Measurements from ENCODE around the gene CHMP1A.

CHMP1A gene

GRCh38 chr16:89693289-89693731 is 35.8 kb upstream of the CHMP1A start:
- Histone ChIP-seq H3K79me2 (ENCODE audit: control insufficient read depth, insufficient read depth, low read length, poor library complexity) (no peaks in the 10 kb centered on the region), H3K79me1 (ENCODE audit: low read length) (no peaks in the 10 kb centered on the region), H4K12ac (ENCODE audit: low read depth, low read length) (no peak overlapping the region), H3K27me3 (ENCODE audit: insufficient read depth, low read length) (no peaks in the 10 kb centered on the region), H3K4me2 (ENCODE audit: low read length) (no peak overlapping the region), H4K8ac (ENCODE audit: low read depth, low read length) (no peak overlapping the region), H2BK120ac (ENCODE audit: insufficient read depth, low read length, poor library complexity) (no peak overlapping the region), H2AK5ac (ENCODE audit: low read length) (no peak overlapping the region), H3K4ac (ENCODE audit: low read depth, low read length) (no peak overlapping the region), H3K14ac (ENCODE audit: low read length) (no peak overlapping the region), H4K91ac (ENCODE audit: low read depth, low read length) (no peak overlapping the region), H3K23ac (ENCODE audit: low read length) (no peak overlapping the region), H2AFZ (ENCODE audit: insufficient read depth, low read length, poor library complexity) (no peak overlapping the region), H3K4me3 (ENCODE audit: low read depth, low read length) (no peak overlapping the region), H3K9me3 (ENCODE audit: insufficient read depth, low read depth, low read length) (peaks cover 4% of the 10 kb centered on the region), H3K4me1 (ENCODE audit: control insufficient read depth in 1 of 2, insufficient read depth in 2 of 2, low read length in 2 of 2) (no peaks in the 10 kb centered on the region), H3K18ac (ENCODE audit: low read length) (no peak overlapping the region), H3K9ac (ENCODE audit: low read length) (no peak overlapping the region), H2BK5ac (ENCODE audit: low read depth, low read length, poor library complexity) (no peak overlapping the region), H3K27ac (ENCODE audit: low read depth, low read length) (no peak overlapping the region), H2BK12ac (ENCODE audit: low read length) (no peak overlapping the region), H3K36me3 (ENCODE audit: control insufficient read depth in 1 of 2, insufficient read depth in 2 of 2, low read length in 2 of 2) (peaks cover 76% of the 10 kb centered on the region in 2 experiments)
- no peak for DNase-seq
- no CpG with 5 or more reads among the region's 11 CpGs for WGBS (ENCODE audit: extremely low coverage, insufficient coverage, insufficient read length)

GRCh38 chr16:89691986-89692569 is 34.6 kb upstream of the CHMP1A start:
- no peak overlapping the region for H3K4ac ChIP-seq (ENCODE audit: low read depth, low read length)
- no peak overlapping the region for H3K27ac ChIP-seq (ENCODE audit: low read depth, low read length)
- H3K79me1 ChIP-seq (ENCODE audit: low read length): peaks cover 2% of the 10 kb centered on the region
- H3K14ac ChIP-seq (ENCODE audit: low read length): no peak overlapping the region
- H2BK12ac ChIP-seq (ENCODE audit: low read length): no peak overlapping the region
- no peak overlapping the region for H3K4me2 ChIP-seq (ENCODE audit: low read length)
- no peak overlapping the region for H2AFZ ChIP-seq (ENCODE audit: insufficient read depth, low read length, poor library complexity)
- DNase-seq: no peak
- no peak overlapping the region for H3K9ac ChIP-seq (ENCODE audit: low read length)
- H3K4me3 ChIP-seq (ENCODE audit: low read depth, low read length): no peak overlapping the region
- H2BK5ac ChIP-seq (ENCODE audit: low read depth, low read length, poor library complexity): no peak overlapping the region
- H3K79me2 ChIP-seq (ENCODE audit: control insufficient read depth, insufficient read depth, low read length, poor library complexity): peaks cover 5% of the 10 kb centered on the region
- H2BK120ac ChIP-seq (ENCODE audit: insufficient read depth, low read length, poor library complexity): no peak overlapping the region
- peaks cover 4% of the 10 kb centered on the region for H3K9me3 ChIP-seq (ENCODE audit: insufficient read depth, low read depth, low read length)
- H3K18ac ChIP-seq (ENCODE audit: low read length): no peak overlapping the region
- no peak overlapping the region for H3K23ac ChIP-seq (ENCODE audit: low read length)
- H3K36me3 ChIP-seq (ENCODE audit: control insufficient read depth in 1 of 2, insufficient read depth in 2 of 2, low read length in 2 of 2): peaks cover 64 to 67% of the 10 kb centered on the region in 2 experiments
- H4K91ac ChIP-seq (ENCODE audit: low read depth, low read length): no peak overlapping the region
- H3K4me1 ChIP-seq (ENCODE audit: control insufficient read depth in 1 of 2, insufficient read depth in 2 of 2, low read length in 2 of 2): peaks cover 6 to 7% of the 10 kb centered on the region in 2 experiments
- no peak overlapping the region for H2AK5ac ChIP-seq (ENCODE audit: low read length)
- H3K27me3 ChIP-seq (ENCODE audit: insufficient read depth, low read length): no peaks in the 10 kb centered on the region
- H4K12ac ChIP-seq (ENCODE audit: low read depth, low read length): no peak overlapping the region
- no peak overlapping the region for H4K8ac ChIP-seq (ENCODE audit: low read depth, low read length)
- WGBS (ENCODE audit: extremely low coverage, insufficient coverage, insufficient read length): no CpG with 5 or more reads among the region's 13 CpGs

GRCh38 chr16:89691231-89691985 is 33.9 kb upstream of the CHMP1A start:
- H3K79me1 ChIP-seq (ENCODE audit: low read length): peaks cover 6% of the 10 kb centered on the region
- H3K4me3 ChIP-seq (ENCODE audit: low read depth, low read length): no peak overlapping the region

GRCh38 chr16:89690392-89690901 is 32.9 kb upstream of the CHMP1A start:
- peaks cover 8% of the 10 kb centered on the region for H3K9me3 ChIP-seq (ENCODE audit: insufficient read depth, low read depth, low read length)
- no peak overlapping the region for H4K91ac ChIP-seq (ENCODE audit: low read depth, low read length)
- H3K14ac ChIP-seq (ENCODE audit: low read length): no peak overlapping the region
- no peak overlapping the region for H3K27ac ChIP-seq (ENCODE audit: low read depth, low read length)
- no CpG with 5 or more reads among the region's 16 CpGs for WGBS (ENCODE audit: extremely low coverage, insufficient coverage, insufficient read length)
- H4K8ac ChIP-seq (ENCODE audit: low read depth, low read length): no peak overlapping the region
- no peak overlapping the region for H2AK5ac ChIP-seq (ENCODE audit: low read length)
- no peak overlapping the region for H2BK120ac ChIP-seq (ENCODE audit: insufficient read depth, low read length, poor library complexity)
- peaks cover 8% of the 10 kb centered on the region for H3K79me2 ChIP-seq (ENCODE audit: control insufficient read depth, insufficient read depth, low read length, poor library complexity)
- no peak overlapping the region for H3K18ac ChIP-seq (ENCODE audit: low read length)
- no peak overlapping the region for H4K12ac ChIP-seq (ENCODE audit: low read depth, low read length)
- no peak overlapping the region for H3K4me2 ChIP-seq (ENCODE audit: low read length)
- H3K36me3 ChIP-seq (ENCODE audit: control insufficient read depth in 1 of 2, insufficient read depth in 2 of 2, low read length in 2 of 2): peaks cover 54 to 59% of the 10 kb centered on the region in 2 experiments
- H3K4me1 ChIP-seq (ENCODE audit: control insufficient read depth in 1 of 2, insufficient read depth in 2 of 2, low read length in 2 of 2): peaks cover 6 to 7% of the 10 kb centered on the region in 2 experiments
- no peak overlapping the region for H3K9ac ChIP-seq (ENCODE audit: low read length)
- no peak overlapping the region for H2BK5ac ChIP-seq (ENCODE audit: low read depth, low read length, poor library complexity)
- H3K27me3 ChIP-seq (ENCODE audit: insufficient read depth, low read length): no peaks in the 10 kb centered on the region
- peaks cover 6% of the 10 kb centered on the region for H3K79me1 ChIP-seq (ENCODE audit: low read length)
- H3K4me3 ChIP-seq (ENCODE audit: low read depth, low read length): no peak overlapping the region
- no peak overlapping the region for H3K23ac ChIP-seq (ENCODE audit: low read length)
- H3K4ac ChIP-seq (ENCODE audit: low read depth, low read length): no peak overlapping the region
- H2BK12ac ChIP-seq (ENCODE audit: low read length): no peak overlapping the region
- no peak for DNase-seq
- H2AFZ ChIP-seq (ENCODE audit: insufficient read depth, low read length, poor library complexity): no peak overlapping the region

More at GRCh38 chr16:89691231-89691985, 33.9 kb upstream of the CHMP1A start:
- Histone ChIP-seq H3K4ac (ENCODE audit: low read depth, low read length) (no peak overlapping the region), H2BK5ac (ENCODE audit: low read depth, low read length, poor library complexity) (no peak overlapping the region), H3K9me3 (ENCODE audit: insufficient read depth, low read depth, low read length) (peaks cover 4% of the 10 kb centered on the region), H3K27me3 (ENCODE audit: insufficient read depth, low read length) (no peaks in the 10 kb centered on the region), H4K8ac (ENCODE audit: low read depth, low read length) (no peak overlapping the region), H3K4me1 (ENCODE audit: control insufficient read depth in 1 of 2, insufficient read depth in 2 of 2, low read length in 2 of 2) (peaks cover 6 to 7% of the 10 kb centered on the region in 2 experiments), H4K12ac (ENCODE audit: low read depth, low read length) (no peak overlapping the region), H2AK5ac (ENCODE audit: low read length) (no peak overlapping the region), H2BK120ac (ENCODE audit: insufficient read depth, low read length, poor library complexity) (no peak overlapping the region), H3K23ac (ENCODE audit: low read length) (no peak overlapping the region), H3K4me2 (ENCODE audit: low read length) (no peak overlapping the region), H3K36me3 (ENCODE audit: control insufficient read depth in 1 of 2, insufficient read depth in 2 of 2, low read length in 2 of 2) (peaks cover 58 to 63% of the 10 kb centered on the region in 2 experiments), H2AFZ (ENCODE audit: insufficient read depth, low read length, poor library complexity) (no peak overlapping the region), H3K18ac (ENCODE audit: low read length) (no peak overlapping the region), H3K14ac (ENCODE audit: low read length) (no peak overlapping the region), H3K9ac (ENCODE audit: low read length) (no peak overlapping the region), H3K27ac (ENCODE audit: low read depth, low read length) (no peak overlapping the region), H4K91ac (ENCODE audit: low read depth, low read length) (no peak overlapping the region), H3K79me2 (ENCODE audit: control insufficient read depth, insufficient read depth, low read length, poor library complexity) (peaks cover 8% of the 10 kb centered on the region), H2BK12ac (ENCODE audit: low read length) (no peak overlapping the region)
- no CpG with 5 or more reads among the region's 21 CpGs for WGBS (ENCODE audit: extremely low coverage, insufficient coverage, insufficient read length)
- DNase-seq: no peak

All from trophoblast cell (in vitro differentiated cells and primary cell).